T47D (cell line): Measurements from ENCODE around the gene PDP2.
"Not testable (repeated sequence)": the region's sequence is repeated elsewhere in the genome, so short reads cannot be mapped to it uniquely, and the experiment has no call there.

Experiments
- DNase-seq, 2 experiments: peaks; one replicate each; pipeline versions ENCODE4 v3.0.0 to v3.0.0-alpha.2; 2011 to 2012; ENCODE audit warnings: low read depth in 1 of 2, low spot score in 1 of 2
- JUND ChIP-seq: IDR thresholded peaks from 2 replicates; pipeline ENCODE4 v1.6.1; 2012; ENCODE audit warnings: low read depth
- in situ Hi-C: cut with HindIII; loops from 2 replicates; pipeline ENCODE4 v1.10.0; 2016; ENCODE audit warnings: low sequenced_read_pairs, low pct_unique_long_range_greater_than_20kb

The PDP2 gene

DNA sequence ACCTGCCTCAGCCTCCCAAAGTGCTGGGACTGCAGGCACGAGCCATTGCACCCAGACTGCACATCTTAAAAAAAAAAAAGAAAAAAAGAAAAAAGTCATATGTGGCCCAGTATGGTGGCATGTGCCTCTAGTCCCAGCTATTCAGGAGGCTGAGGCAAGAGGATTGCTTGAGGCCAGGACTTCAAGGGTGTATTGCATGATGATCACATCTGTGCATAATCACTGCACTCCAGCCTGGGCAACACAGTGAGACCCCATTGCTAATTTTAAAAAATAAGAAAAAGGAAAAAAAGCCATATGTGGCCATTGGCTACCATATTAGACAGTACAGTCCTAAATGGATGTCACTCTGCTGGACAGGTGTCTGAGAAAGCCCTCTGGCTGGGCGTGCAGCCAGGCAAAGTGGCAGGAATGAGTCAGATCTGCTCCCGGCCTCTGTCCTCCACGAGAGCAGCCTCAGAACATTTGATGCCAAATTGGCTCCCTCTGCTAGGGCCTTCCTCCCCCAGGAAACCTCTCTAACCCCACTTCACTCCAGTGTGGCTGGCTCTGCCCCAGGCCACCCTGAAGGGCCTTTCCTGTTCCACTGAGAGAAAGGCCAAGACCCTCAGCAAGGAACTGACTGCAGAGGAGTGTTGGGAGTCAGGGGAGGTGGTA, 21.4 kb upstream of the PDP2 start:
- TF ChIP-seq JUND: no peak
- in situ Hi-C loops: no loop called here
- no peak for DNase-seq

DNA sequence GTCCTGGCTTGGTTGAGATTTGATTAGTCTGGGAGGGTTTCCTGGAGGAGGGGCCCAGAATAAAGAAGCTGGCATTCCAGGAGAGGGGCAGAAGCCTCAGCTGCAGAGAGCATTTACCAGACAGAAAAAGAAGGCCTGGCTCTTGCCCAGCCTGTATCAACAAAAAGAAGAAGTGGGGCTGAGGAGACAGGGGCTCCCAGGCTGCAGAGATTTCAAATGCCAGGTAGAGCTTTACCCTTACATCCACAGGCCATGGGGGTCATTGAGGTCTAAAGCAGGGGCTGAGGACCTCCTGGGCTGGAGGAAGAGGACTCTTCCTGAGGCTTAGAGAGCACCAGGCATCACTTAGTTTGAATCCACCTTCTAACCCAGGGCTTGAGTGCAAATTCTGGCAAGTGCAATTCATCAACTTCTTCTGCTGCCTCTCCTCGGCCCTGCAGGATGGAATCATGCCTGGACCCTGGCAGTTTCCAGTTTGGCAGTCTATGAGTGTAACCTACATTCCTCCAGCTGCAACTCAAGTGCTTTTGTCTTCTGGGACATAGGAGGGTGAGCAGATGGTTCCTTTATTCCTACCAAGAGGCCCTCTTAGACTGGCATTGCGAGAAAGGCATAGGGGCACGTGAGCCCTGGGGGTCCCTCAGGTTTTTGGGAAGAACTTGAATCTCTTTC, 20.8 kb upstream of the PDP2 start:
- DNase-seq: no peak
- no peak for TF ChIP-seq JUND
- in situ Hi-C loops: no loop called here

DNA sequence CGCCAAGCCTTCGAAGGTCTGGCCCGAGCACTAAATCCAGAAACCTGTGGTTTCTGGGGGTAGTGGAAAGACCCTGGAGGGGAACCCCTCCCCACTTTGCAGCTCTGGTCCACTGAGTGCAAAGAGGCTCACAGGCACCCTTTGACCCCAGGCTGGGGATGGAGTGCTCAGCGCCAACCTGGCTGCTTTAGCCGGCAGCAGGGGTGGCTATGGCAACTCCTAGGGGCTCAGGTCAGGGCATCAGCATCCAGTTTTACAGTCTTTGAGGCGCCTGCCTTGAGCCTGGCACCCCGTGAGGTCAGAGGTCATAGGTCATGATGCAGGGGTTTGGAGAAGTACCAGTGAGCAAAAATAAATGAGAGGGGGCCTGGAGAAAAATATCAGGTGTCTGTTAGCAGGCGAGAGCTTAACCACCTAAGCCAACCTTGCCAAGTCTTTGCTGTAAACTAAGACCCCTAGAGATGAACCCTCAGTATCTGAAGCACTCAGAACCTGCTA, 18.2 kb upstream of the PDP2 start:
- DNase-seq: no peak
- in situ Hi-C loops: no loop called here
- no peak for TF ChIP-seq JUND

DNA sequence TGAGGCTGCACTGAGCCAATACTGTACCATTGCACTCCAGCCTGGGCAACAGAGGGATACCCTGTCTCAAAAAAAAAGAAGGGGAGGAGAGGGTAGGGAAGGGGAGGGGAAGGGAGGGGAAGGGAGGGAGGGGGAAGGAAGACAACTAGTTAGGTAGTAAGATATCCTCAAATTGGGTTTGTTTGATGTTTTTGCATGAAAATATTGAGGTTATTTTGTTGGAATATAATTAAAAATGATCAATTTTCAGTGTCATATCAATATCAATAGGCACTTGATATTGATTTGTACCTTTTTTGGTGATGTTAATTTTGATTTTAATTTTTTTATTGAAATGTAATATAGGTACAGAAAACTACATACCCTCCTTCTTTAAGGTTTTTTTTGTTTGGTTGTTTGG, 16.6 kb upstream of the PDP2 start:
- in situ Hi-C loops: no loop called here
- TF ChIP-seq JUND: no peak

DNA sequence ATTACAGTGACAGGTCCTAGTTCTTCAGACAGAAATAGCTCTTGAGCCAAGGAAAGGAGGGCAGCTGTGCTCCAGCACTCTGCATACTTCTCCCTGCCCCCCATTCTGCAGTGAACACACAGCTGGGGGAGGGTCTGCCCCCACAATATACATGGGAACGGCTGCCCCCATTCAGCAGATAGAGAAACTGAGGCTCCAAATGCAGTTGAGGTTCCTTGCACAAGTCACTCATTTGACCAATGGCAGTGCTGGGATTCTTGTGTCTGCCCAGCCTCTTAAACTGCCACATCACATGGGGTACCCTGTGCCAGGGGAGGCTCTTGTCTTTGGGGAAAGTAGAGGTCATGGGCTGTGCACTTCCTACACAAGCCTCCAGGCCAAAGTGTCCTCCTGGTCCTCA, 10.9 kb upstream of the PDP2 start:
- no peak for TF ChIP-seq JUND
- in situ Hi-C loops: no loop called here
- no peak for DNase-seq

More for the DNA sequence above, 16.6 kb upstream of the PDP2 start:
- no peak for DNase-seq

DNA sequence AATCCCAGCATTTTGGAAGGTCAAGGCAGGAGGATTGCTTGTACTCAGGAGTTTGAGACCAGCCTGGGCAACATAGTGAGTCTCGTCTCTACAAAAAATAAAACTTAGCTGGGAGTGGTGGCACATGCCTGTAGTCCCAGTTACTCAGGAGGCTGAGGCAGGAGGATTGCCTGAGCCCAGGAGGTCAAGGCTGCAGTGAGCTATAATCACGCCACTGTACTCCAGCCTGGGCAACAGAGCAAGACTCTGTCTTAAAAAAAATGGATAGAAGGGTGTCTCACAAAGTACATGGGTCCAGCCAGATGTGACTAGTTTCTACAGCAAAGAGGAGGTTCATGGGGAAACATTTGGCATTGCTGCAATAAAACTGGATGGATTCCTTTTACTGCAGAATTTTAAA, 9.0 kb upstream of the PDP2 start:
- in situ Hi-C loops, DNase-seq: not testable (repeated sequence)

DNA sequence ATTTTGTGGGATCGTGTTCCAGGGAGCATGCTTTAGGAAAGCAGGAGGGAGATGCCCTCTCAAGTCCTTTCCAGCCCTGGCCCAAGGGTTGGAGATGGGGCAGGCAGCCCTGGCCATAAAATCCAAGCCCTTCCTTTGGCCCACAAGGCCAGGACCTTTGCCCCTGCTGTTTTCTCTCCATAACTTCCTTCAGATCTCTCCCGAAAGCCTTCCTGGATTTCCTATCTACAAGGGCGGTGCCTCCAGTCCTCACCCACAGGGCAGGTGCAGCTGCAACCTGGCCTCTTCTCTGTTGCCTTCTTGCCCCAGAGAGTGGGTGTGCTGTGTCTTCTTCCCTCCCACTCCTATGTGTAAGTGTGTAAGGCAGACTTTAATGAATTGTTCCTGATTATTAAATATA, 8.5 kb upstream of the PDP2 start:
- TF ChIP-seq JUND: no peak
- no peak for DNase-seq
- in situ Hi-C loops: no loop called here

DNA sequence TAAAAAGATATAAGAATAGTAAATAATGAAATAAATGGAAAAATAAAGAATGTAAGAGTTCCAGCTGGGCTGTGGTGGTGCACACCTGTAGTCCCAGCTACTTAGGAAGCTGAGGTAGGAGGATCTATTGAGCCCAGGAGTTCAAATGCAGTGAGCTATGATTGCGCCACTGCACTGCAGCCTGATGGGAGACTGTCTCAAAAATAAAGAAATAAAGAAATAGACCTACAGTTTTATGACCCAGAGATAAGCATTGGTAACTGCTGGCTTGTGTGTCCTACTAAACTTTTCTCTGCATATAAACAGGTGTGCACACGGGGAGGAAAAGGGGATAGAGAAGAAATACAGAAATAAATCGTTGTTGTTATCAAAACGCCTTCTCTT, 7.8 kb upstream of the PDP2 start:
- DNase-seq: no peak
- TF ChIP-seq JUND: no peak
- in situ Hi-C loops: no loop called here

DNA sequence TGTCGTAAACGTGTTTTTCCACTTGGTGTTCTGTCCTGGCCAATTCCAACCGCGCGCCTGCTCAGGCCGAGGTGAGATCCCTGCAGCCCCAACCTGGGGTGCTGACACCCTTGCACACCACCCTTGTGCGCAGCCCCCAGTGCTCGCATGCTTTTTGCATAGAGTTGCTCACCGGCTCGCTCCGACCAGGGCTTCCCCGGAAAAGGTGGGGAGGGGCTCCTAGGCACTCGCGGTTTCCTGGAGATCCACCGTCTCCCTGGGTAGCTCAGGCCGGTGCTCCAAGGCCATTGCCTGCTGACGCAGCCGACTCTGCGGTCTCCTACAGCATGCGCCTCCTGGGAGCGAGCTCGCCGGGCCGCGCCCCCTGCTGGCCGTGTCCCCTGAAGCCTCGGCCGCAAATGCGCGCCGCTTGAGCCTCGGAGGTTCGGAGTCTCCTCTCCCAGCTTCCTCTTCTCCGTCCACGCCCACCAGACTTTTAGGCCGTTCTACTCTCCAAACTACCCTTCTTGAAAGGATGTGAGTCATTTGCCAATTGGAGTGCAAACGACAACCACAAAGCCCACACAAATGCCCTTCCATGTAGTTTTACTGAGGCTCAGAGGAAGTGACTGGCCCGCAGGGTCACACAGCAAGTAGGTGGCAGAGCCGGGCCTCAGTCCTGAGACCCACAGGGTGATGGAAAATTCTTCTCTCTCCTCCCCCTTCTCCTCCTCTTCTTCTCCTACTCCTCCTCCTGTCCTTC, 7.2 kb upstream of the PDP2 start:
- in situ Hi-C loops: no loop called here
- TF ChIP-seq JUND: no peak
- DNase-seq: peak; percentile 68 to 89

DNA sequence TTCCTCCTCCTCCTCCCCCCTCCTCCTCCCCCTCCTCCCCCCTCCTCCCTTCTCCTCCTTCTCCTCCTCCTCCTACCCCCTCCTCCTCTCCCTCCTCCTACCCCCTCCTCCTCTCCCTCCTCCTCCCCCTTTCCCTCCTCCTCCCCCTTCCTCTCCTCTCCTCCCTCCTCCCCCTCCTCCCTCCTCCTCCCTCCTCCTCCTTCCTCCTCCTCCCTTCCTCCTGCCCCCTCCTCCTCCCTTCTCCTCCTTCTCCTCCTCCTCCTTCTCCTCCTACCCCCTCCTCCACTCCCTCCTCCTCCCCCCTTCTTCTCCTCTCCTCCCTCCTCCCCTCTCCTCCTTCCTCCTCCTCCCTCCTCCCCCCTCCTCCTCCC, 6.6 kb upstream of the PDP2 start:
- in situ Hi-C loops: no loop called here
- no peak for TF ChIP-seq JUND
- DNase-seq: peak in 1 of 2 experiments; percentile 81

DNA sequence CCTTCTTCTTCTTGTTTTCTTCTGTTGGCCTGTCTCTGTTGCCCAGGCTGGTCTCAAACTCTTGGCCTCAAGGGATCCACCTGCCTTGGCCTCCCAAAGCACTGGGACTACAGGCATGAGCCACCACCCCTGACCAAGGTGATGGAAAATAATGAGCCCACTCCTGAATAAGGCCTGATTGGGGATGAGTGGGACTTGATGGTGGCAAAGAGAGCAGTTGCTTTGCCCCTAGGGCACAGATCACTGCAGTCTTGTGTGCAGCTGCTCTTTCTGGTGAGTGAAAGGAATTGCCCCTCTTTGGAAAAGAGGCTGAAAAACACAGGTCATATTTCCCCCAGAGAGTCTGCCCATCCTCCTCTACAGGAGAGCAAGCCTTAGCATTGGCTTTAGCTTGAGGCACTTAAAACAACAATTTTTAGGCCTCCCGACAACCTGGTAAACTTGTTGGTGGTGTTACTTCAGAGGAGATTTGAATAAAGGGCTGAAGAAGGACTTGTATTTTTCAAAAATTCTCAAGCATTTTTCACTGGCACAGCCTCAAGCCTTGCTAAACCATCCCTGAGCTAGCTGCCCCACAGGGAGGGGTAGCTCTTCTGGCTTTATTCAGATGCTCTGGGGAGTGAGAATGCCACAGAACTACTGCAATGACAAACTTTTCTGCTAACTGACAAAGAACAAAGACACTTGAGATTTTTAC, 6.1 kb upstream of the PDP2 start:
- in situ Hi-C loops: no loop called here
- no peak for TF ChIP-seq JUND
- peak in 1 of 2 experiments; percentile 82 for DNase-seq

DNA sequence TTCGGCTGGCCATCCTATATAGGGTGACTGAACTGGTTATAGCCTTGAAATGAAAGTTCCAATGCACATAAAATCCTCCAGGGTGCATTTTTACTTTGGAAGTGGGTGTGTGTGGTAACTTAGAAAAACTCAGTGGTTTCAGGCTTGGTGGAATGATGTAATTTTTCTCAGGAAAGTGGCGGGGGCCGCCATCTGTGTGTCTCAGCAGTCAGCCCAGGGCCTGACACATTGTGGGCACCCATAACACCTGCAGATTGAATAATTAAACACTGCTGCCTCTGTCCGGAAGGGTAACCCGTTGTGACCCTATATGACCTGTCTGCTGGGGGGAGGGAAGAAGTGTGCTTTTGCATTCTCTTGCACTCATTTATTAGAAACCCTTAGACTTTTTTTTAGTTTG, 2.2 kb upstream of the PDP2 start:
- no peak for TF ChIP-seq JUND
- DNase-seq: no peak
- in situ Hi-C loops: no loop called here

DNA sequence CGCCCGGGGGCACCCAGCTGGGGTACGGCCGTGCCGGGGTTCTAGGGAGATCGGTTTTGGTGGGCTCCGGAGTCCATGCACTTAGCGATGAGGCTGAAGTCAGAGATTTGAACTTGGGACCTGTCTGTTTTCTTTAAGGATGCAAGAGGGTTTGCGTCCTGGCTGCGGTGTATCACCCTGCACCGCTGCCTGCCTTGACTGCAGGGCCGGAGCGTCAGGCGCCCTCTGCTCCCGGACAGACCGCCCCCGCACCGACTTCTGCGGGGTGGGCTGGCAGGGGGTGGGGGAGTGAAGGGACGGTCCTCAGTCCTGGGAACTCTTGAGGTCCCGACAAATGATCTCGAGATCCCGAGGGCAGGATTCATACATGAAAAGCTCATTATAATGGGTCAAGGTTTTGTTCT, 701 bp downstream of the PDP2 start:
- no peak for TF ChIP-seq JUND
- DNase-seq: no peak
- in situ Hi-C loops: no loop called here
